KMS-11 (cell line): ENCODE data around the gene PGLYRP3.

Experiments
- H2AFZ ChIP-seq: fragments of 200-600 bp; sonication (generic); 2 replicates; pipeline ENCODE4 v1.6.1; 2016; ENCODE audit warnings: antibody characterized with exemption, mixed run types, low read depth
- H3K27ac ChIP-seq: fragments of 200-600 bp; sonication (generic); 2 replicates; pipeline ENCODE4 v1.6.1; 2016; ENCODE audit warnings: mild to moderate bottlenecking, mixed run types
- H3K27me3 ChIP-seq: fragments of 200-600 bp; sonication (generic); 2 replicates; pipeline ENCODE4 v1.6.1; 2017; ENCODE audit warnings: mild to moderate bottlenecking, low read depth, mixed run types, moderate library complexity; ENCODE audit not compliant: insufficient read depth
- H3K36me3 ChIP-seq: fragments of 200-600 bp; sonication (generic); 2 replicates; pipeline ENCODE4 v1.6.1; 2017; ENCODE audit warnings: mild to moderate bottlenecking, mixed run types; ENCODE audit not compliant: insufficient read depth
- H3K4me1 ChIP-seq: fragments of 200-600 bp; sonication (generic); 2 replicates; pipeline ENCODE4 v1.6.1; 2016; ENCODE audit warnings: mild to moderate bottlenecking, low read depth, mixed run types; ENCODE audit not compliant: poor library complexity, severe bottlenecking
- H3K4me2 ChIP-seq: fragments of 200-600 bp; sonication (generic); 2 replicates; pipeline ENCODE4 v1.7.0; 2016; ENCODE audit warnings: mild to moderate bottlenecking, mixed run types
- H3K4me3 ChIP-seq: fragments of 200-600 bp; sonication (generic); IDR thresholded peaks from 2 replicates; pipeline ENCODE4 v1.6.1; 2017; ENCODE audit warnings: low read depth, low read length, mixed read lengths; ENCODE audit not compliant: insufficient read depth
- H3K79me2 ChIP-seq: fragments of 200-600 bp; sonication (generic); 2 replicates; pipeline ENCODE4 v1.6.1; 2016; ENCODE audit warnings: low read depth, mixed run types; ENCODE audit not compliant: insufficient read depth
- H3K9ac ChIP-seq: fragments of 200-600 bp; sonication (generic); 2 replicates; pipeline ENCODE4 v1.6.1; 2016; ENCODE audit warnings: mild to moderate bottlenecking, mixed run types
- H4K20me1 ChIP-seq: fragments of 200-600 bp; sonication (generic); 2 replicates; pipeline ENCODE4 v1.6.1; 2016; ENCODE audit warnings: mild to moderate bottlenecking, mixed run types; ENCODE audit not compliant: insufficient read depth
- TF ChIP-seq, protein P1 (sequence below): fragments of 200-600 bp; sonication (generic); conservative IDR thresholded peaks from 2 replicates; pipeline ENCODE4 v1.6.1; 2017; ENCODE audit warnings: low read depth, mild to moderate bottlenecking, antibody characterized with exemption, low read length, moderate library complexity, mixed read lengths

Gene PGLYRP3

DNA sequence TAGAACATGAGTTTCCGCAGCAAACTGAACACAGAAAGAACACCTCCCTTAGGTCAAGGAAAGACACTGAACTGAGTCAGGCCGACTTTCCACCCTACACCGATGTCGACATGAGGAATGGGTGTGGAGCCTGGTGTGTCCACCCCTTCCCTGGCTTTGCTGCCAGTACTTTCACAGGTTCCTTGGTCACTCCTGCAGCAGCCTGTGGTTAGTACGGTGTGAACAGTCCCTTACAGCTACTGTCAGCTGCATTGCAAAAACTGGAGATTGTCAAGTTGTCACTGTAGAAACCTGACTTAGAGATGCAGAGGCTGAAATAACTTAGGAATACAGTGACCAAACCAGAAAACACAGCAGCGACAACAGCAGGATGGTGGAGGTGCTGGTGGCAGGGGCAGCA is 7.1 kb downstream of the PGLYRP3 start:
- Histone ChIP-seq H3K36me3 (no peaks in the 10 kb centered on the region), H4K20me1 (no peaks in the 10 kb centered on the region), H3K4me3 (no peak overlapping the region), H3K27ac (no peak overlapping the region), H2AFZ (no peak overlapping the region), H3K9ac (no peak overlapping the region), H3K27me3 (no peaks in the 10 kb centered on the region), H3K4me2 (no peak overlapping the region), H3K4me1 (no peaks in the 10 kb centered on the region), H3K79me2 (no peaks in the 10 kb centered on the region)
- TF ChIP-seq, protein P1, sequence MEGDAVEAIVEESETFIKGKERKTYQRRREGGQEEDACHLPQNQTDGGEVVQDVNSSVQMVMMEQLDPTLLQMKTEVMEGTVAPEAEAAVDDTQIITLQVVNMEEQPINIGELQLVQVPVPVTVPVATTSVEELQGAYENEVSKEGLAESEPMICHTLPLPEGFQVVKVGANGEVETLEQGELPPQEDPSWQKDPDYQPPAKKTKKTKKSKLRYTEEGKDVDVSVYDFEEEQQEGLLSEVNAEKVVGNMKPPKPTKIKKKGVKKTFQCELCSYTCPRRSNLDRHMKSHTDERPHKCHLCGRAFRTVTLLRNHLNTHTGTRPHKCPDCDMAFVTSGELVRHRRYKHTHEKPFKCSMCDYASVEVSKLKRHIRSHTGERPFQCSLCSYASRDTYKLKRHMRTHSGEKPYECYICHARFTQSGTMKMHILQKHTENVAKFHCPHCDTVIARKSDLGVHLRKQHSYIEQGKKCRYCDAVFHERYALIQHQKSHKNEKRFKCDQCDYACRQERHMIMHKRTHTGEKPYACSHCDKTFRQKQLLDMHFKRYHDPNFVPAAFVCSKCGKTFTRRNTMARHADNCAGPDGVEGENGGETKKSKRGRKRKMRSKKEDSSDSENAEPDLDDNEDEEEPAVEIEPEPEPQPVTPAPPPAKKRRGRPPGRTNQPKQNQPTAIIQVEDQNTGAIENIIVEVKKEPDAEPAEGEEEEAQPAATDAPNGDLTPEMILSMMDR = no peak

DNA sequence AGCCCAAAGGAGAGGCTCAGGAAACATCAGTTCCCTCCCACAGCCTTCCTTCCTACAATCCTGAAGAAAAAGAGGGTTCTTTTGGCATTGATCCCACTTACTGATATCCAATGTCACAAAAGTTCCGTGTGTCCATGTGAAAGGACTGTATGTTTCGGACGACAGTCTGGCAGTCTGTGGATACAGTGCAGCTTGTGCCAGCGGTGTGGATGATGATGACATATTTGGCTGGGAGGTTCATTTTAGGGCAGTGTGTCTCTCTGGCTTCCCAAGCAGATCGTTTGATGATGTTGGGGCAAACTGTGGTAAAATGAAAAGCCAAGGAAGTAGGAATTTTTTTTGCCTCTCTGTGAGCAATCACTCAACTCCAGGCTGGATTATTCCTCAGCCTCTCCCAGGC is 10.4 kb downstream of the PGLYRP3 start:
- Histone ChIP-seq H4K20me1 (no peaks in the 10 kb centered on the region), H3K9ac (no peak overlapping the region), H3K27me3 (no peaks in the 10 kb centered on the region), H3K4me1 (no peaks in the 10 kb centered on the region), H3K79me2 (no peaks in the 10 kb centered on the region), H2AFZ (no peak overlapping the region), H3K36me3 (no peaks in the 10 kb centered on the region), H3K4me3 (no peak overlapping the region), H3K4me2 (no peak overlapping the region), H3K27ac (no peak overlapping the region)
- TF ChIP-seq, protein P1 = no peak

DNA sequence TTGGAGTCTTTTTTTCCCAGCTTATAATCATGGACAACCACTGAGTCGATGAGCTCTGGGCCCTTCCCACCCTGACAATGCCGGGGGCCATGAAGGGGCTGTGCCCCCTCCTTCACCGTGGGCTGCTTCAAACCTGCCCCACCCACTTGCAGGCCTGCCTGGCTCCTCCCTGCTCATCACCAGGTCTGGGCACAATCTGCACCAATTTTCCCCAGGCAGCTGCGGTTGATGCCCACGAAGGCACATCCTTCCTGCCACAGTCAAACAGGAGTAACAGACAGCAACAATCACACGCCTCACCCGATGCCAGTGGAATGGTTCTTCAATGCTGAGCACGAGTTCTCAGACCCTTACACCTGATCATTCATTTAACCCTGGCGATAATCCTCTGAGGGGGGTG is 18.9 kb downstream of the PGLYRP3 start:
- Histone ChIP-seq H3K4me1 (no peaks in the 10 kb centered on the region), H3K4me3 (no peak overlapping the region), H4K20me1 (no peaks in the 10 kb centered on the region), H3K36me3 (no peaks in the 10 kb centered on the region), H3K9ac (no peak overlapping the region), H3K27me3 (no peaks in the 10 kb centered on the region), H2AFZ (no peak overlapping the region), H3K4me2 (no peak overlapping the region), H3K27ac (no peak overlapping the region), H3K79me2 (no peaks in the 10 kb centered on the region)
- TF ChIP-seq, protein P1 = no peak

DNA sequence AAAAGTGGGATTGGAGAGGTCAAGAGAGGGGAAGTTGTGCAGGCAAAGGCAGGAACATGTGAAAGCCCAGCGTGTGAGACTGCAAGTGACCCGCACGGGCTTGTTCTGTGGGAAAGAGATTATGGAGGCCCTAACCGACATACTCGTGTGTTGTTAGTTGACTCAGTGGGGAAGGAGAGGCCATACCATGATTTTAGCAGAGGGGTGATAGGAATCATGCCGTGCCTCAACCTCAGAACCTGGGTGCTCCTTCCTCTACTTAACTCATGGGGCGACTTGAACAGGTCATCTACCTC is 19.3 kb downstream of the PGLYRP3 start:
- no peaks in the 10 kb centered on the region for H3K27me3 ChIP-seq
- no peaks in the 10 kb centered on the region for H3K36me3 ChIP-seq
- TF ChIP-seq, protein P1 = no peak
- H4K20me1 ChIP-seq = no peaks in the 10 kb centered on the region
- H3K4me2 ChIP-seq = no peak overlapping the region
- H3K27ac ChIP-seq = no peak overlapping the region
- H3K79me2 ChIP-seq = no peaks in the 10 kb centered on the region
- no peak overlapping the region for H3K9ac ChIP-seq
- H3K4me3 ChIP-seq = no peak overlapping the region
- no peak overlapping the region for H2AFZ ChIP-seq
- H3K4me1 ChIP-seq = no peaks in the 10 kb centered on the region
